Activated CD8-positive, alpha-beta T cell treated with anti-CD3 and anti-CD28 coated beads for 36 hours (primary cell): Measurements from ENCODE around the gene STPG2. TPM values are rescaled to one million over a fixed set of nuclear protein-coding genes. Genes with fewer than 3 reads are reported as not detected.
A peak's percentile ranks its signal among the peaks of the same experiment; 100 is the strongest.
"Not testable (repeated sequence)": the region's sequence is repeated elsewhere in the genome, so short reads cannot be mapped to it uniquely, and the experiment has no call there.

Experiments
- ATAC-seq: fragments of 200-7000 bp; cut with Tn5 transposase; one replicate; pipeline ENCODE4 v1.10.0; 2021; ENCODE audit warnings: mild to moderate bottlenecking, moderate library complexity
- CTCF ChIA-PET: fragments of 350-600 bp; sonication (Branson Sonifier 250); formaldehyde crosslinking; loops from one replicate; lab custom pipeline; 2021; ENCODE audit warnings: antibody characterized with exemption; lab: Charles Lee
- POLR2A ChIA-PET: fragments of 350-600 bp; sonication (Branson Sonifier 250); formaldehyde crosslinking; loops from one replicate; lab custom pipeline; 2021; ENCODE audit warnings: antibody characterized with exemption; lab: Charles Lee
- DNase-seq: peaks from one replicate; pipeline ENCODE4 v3.0.0-alpha.2; 2020
- H3K27ac Mint-ChIP-seq: one replicate; pipeline ENCODE4 v1.8.0; 2021; ENCODE audit warnings: mild to moderate bottlenecking, mixed read lengths
- H3K27me3 Mint-ChIP-seq: one replicate; pipeline ENCODE4 v1.8.0; 2021; ENCODE audit warnings: mixed read lengths
- H3K36me3 Mint-ChIP-seq: one replicate; pipeline ENCODE4 v1.8.0; 2021; ENCODE audit warnings: low read depth, mixed read lengths
- H3K4me1 Mint-ChIP-seq: one replicate; pipeline ENCODE4 v1.8.0; 2021; ENCODE audit warnings: low read depth, mixed read lengths
- H3K4me3 Mint-ChIP-seq: one replicate; pipeline ENCODE4 v1.8.0; 2021; ENCODE audit warnings: mild to moderate bottlenecking, moderate library complexity, mixed read lengths
- H3K9me3 Mint-ChIP-seq: one replicate; pipeline ENCODE4 v1.8.0; 2021; ENCODE audit warnings: mixed read lengths
- CTCF ChIP-seq: fragments of 200-600 bp; IDR thresholded peaks from one replicate; pipeline ENCODE4 v1.8.0; 2022; ENCODE audit warnings: antibody characterized with exemption, mild to moderate bottlenecking
- intact Hi-C: fragments of 100-400 bp; cut with micrococcal nuclease; formaldehyde crosslinking; loops from one replicate; pipeline ENCODE4 v1.10.0; 2022
- total RNA-seq, 2 experiments: library from RNA; stranded (reverse); gene quantifications; one replicate each; pipeline ENCODE4 v1.2.3, GENCODE V29; 2021

The STPG2 gene
- total RNA-seq, 2 experiments from 2014 or later, result 0.16 to 0.18 TPM

DNA sequence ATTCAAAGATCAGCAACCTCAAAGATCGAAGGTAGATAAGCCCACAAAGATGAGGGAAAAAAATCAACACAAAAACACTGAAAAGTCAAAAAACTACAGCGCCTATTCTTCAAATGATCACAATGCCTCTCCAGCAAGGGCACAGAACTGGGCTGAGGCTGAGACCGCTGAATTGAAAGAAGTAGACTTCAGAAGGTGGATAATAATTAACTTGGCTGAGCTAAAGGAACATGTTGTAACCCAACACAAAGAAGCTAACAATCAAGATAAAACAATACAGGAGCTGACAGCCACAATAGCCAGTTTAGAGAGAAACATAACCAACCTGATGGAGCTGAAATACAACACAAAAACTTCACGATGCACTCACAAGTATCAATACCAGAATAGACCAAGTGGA is 231.1 kb downstream of the STPG2 start:
- DNase-seq, result no peak
- CTCF ChIA-PET, result no interaction called here
- H3K4me3 Mint-ChIP-seq, result no peak overlapping the region

DNA sequence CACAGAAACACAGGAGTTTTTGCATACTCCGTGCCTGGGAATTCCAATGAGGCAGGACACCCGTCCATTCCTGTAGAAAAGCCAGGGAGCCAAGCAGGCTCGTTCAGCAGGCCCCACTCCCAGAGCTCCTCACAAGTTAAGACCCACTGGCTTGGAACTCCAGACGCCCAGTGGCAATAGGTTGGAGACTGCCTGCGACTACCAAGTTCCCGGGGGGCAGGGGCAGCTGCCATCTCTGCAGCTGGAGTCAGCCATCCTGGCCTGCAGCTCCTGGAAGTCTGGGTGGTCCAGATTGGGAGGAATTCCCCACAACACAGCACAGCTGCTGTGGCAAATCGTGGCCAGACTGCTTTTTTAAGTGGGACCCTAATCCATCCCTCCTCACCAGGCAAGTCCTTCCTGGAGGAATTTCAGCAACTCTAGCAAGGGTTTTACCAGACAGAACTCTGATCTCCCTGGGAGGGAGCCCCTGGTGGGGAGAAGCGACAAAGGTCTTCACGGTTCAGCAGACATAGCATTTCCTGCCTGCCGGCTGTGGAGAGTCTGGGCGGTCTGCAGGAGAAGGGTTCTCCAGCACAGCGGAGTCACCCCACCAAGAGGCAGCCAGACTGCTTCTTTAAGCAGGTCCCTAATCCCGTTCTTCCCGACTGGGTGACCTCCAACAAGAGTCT is 231.9 kb downstream of the STPG2 start:
- Mint-ChIP-seq H3K27ac (no peak overlapping the region), H3K4me1 (no peaks in the 10 kb centered on the region), H3K4me3 (no peak overlapping the region), H3K36me3 (no peaks in the 10 kb centered on the region), H3K9me3 (peaks cover 2% of the 10 kb centered on the region), H3K27me3 (no peaks in the 10 kb centered on the region)
- ChIA-PET CTCF (no interaction called here), POLR2A (no interaction called here)
- ATAC-seq (no peak), DNase-seq (no peak)
- intact Hi-C loops, result no loop called here
- TF ChIP-seq CTCF, result no peak

More for the DNA sequence above, 231.1 kb downstream of the STPG2 start:
- H3K36me3 Mint-ChIP-seq, result no peaks in the 10 kb centered on the region
- H3K9me3 Mint-ChIP-seq, result peaks cover 8% of the 10 kb centered on the region
- ATAC-seq, result no peak
- no peaks in the 10 kb centered on the region for H3K27me3 Mint-ChIP-seq
- POLR2A ChIA-PET, result no interaction called here
- H3K4me1 Mint-ChIP-seq, result no peaks in the 10 kb centered on the region
- TF ChIP-seq CTCF, result no peak
- intact Hi-C loops, result no loop called here
- H3K27ac Mint-ChIP-seq, result no peak overlapping the region

GRCh38 chr4:97910005-97910404 is 233.3 kb downstream of the STPG2 start:
- no peaks in the 10 kb centered on the region for H3K36me3 Mint-ChIP-seq
- ATAC-seq, result no peak
- H3K9me3 Mint-ChIP-seq, result peaks cover 4% of the 10 kb centered on the region
- ChIA-PET CTCF (no interaction called here), POLR2A (no interaction called here)
- H3K4me1 Mint-ChIP-seq, result no peaks in the 10 kb centered on the region
- intact Hi-C loops, result no loop called here
- no peaks in the 10 kb centered on the region for H3K27me3 Mint-ChIP-seq
- H3K4me3 Mint-ChIP-seq, result no peak overlapping the region
- TF ChIP-seq CTCF, result no peak
- H3K27ac Mint-ChIP-seq, result no peak overlapping the region
- peak; percentile 2 for DNase-seq

- H3K36me3 Mint-ChIP-seq, result not testable (repeated sequence)
Measured at GRCh38 chr4:97903436-97904189, 239.7 kb downstream of the STPG2 start.

DNA sequence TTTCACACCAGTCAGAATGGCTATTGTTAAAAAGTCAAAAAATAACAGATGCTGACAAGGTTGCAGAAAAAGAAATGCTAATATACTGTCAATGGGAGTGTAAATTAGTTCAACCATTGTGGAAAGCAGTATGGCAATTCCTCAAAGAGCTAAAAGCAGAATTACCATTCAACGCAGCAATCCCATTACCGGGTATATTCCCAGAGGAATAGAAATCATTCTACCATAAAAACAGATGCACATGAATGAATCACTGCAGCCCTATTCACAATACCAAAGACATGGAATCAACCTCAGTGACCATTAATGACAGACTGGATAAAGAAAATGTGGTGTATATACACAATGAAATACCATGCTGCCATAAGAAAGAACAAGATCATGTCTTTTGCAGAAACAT is 243.0 kb downstream of the STPG2 start:
- no peak overlapping the region for H3K4me3 Mint-ChIP-seq
- DNase-seq, result no peak
- no peaks in the 10 kb centered on the region for H3K36me3 Mint-ChIP-seq
- H3K9me3 Mint-ChIP-seq, result peaks cover 2% of the 10 kb centered on the region
- intact Hi-C loops, result no loop called here
- no peak overlapping the region for H3K27ac Mint-ChIP-seq
- H3K4me1 Mint-ChIP-seq, result no peaks in the 10 kb centered on the region
- no peaks in the 10 kb centered on the region for H3K27me3 Mint-ChIP-seq
- CTCF ChIA-PET, result no interaction called here
- TF ChIP-seq CTCF, result no peak
- ATAC-seq, result no peak
- POLR2A ChIA-PET, result no interaction called here

More at GRCh38 chr4:97903436-97904189, 239.7 kb downstream of the STPG2 start:
- H3K4me1 Mint-ChIP-seq, H3K27me3 Mint-ChIP-seq, H3K27ac Mint-ChIP-seq, intact Hi-C loops, DNase-seq, H3K9me3 Mint-ChIP-seq, H3K4me3 Mint-ChIP-seq, ATAC-seq, POLR2A ChIA-PET, CTCF ChIA-PET: not testable (repeated sequence)
